KMS-11 (cell line): ENCODE measurements around the gene STX3.
A peak's percentile ranks its signal among the peaks of the same experiment; 100 is the strongest.

Experiments
- H2AFZ ChIP-seq: fragments of 200-600 bp; sonication (generic); 2 replicates; pipeline ENCODE4 v1.6.1; 2016; ENCODE audit warnings: antibody characterized with exemption, mixed run types, low read depth
- H3K27ac ChIP-seq: fragments of 200-600 bp; sonication (generic); 2 replicates; pipeline ENCODE4 v1.6.1; 2016; ENCODE audit warnings: mild to moderate bottlenecking, mixed run types
- H3K27me3 ChIP-seq: fragments of 200-600 bp; sonication (generic); 2 replicates; pipeline ENCODE4 v1.6.1; 2017; ENCODE audit warnings: mild to moderate bottlenecking, low read depth, mixed run types, moderate library complexity; ENCODE audit not compliant: insufficient read depth
- H3K36me3 ChIP-seq: fragments of 200-600 bp; sonication (generic); 2 replicates; pipeline ENCODE4 v1.6.1; 2017; ENCODE audit warnings: mild to moderate bottlenecking, mixed run types; ENCODE audit not compliant: insufficient read depth
- H3K4me1 ChIP-seq: fragments of 200-600 bp; sonication (generic); 2 replicates; pipeline ENCODE4 v1.6.1; 2016; ENCODE audit warnings: mild to moderate bottlenecking, low read depth, mixed run types; ENCODE audit not compliant: poor library complexity, severe bottlenecking
- H3K4me2 ChIP-seq: fragments of 200-600 bp; sonication (generic); 2 replicates; pipeline ENCODE4 v1.7.0; 2016; ENCODE audit warnings: mild to moderate bottlenecking, mixed run types
- H3K4me3 ChIP-seq: fragments of 200-600 bp; sonication (generic); IDR thresholded peaks from 2 replicates; pipeline ENCODE4 v1.6.1; 2017; ENCODE audit warnings: low read depth, low read length, mixed read lengths; ENCODE audit not compliant: insufficient read depth
- H3K79me2 ChIP-seq: fragments of 200-600 bp; sonication (generic); 2 replicates; pipeline ENCODE4 v1.6.1; 2016; ENCODE audit warnings: low read depth, mixed run types; ENCODE audit not compliant: insufficient read depth
- H3K9ac ChIP-seq: fragments of 200-600 bp; sonication (generic); 2 replicates; pipeline ENCODE4 v1.6.1; 2016; ENCODE audit warnings: mild to moderate bottlenecking, mixed run types
- H4K20me1 ChIP-seq: fragments of 200-600 bp; sonication (generic); 2 replicates; pipeline ENCODE4 v1.6.1; 2016; ENCODE audit warnings: mild to moderate bottlenecking, mixed run types; ENCODE audit not compliant: insufficient read depth
- CTCF ChIP-seq: fragments of 200-600 bp; sonication (generic); conservative IDR thresholded peaks from 2 replicates; pipeline ENCODE4 v1.6.1; 2017; ENCODE audit warnings: low read depth, mild to moderate bottlenecking, antibody characterized with exemption, low read length, moderate library complexity, mixed read lengths

Gene STX3

GRCh38 chr11:59800390-59801025 lies 45.3 kb downstream of the STX3 start:
- Histone ChIP-seq H3K4me2 (no peak overlapping the region), H3K4me1 (peaks cover 11% of the 10 kb centered on the region), H3K79me2 (no peaks in the 10 kb centered on the region), H4K20me1 (no peaks in the 10 kb centered on the region), H3K9ac (no peak overlapping the region), H2AFZ (no peak overlapping the region), H3K27me3 (no peaks in the 10 kb centered on the region), H3K4me3 (no peak overlapping the region), H3K36me3 (no peaks in the 10 kb centered on the region), H3K27ac (no peak overlapping the region)
- no peak for TF ChIP-seq CTCF

- no peak for TF ChIP-seq CTCF
- Histone ChIP-seq H4K20me1 (no peaks in the 10 kb centered on the region), H3K4me1 (peaks cover 11% of the 10 kb centered on the region), H3K36me3 (no peaks in the 10 kb centered on the region), H3K27ac (no peak overlapping the region), H3K79me2 (no peaks in the 10 kb centered on the region), H3K4me3 (no peak overlapping the region), H3K9ac (no peak overlapping the region), H3K27me3 (no peaks in the 10 kb centered on the region), H2AFZ (no peak overlapping the region), H3K4me2 (no peak overlapping the region)
These were observed 46.1 kb downstream of the STX3 start for GRCh38 chr11:59801160-59801706.

- Histone ChIP-seq H3K4me1 (peaks cover 11% of the 10 kb centered on the region), H3K27ac (no peak overlapping the region), H3K4me2 (no peak overlapping the region), H3K36me3 (peaks cover 6% of the 10 kb centered on the region; the same call in 1 of the 2 replicates), H3K27me3 (no peaks in the 10 kb centered on the region), H3K79me2 (no peaks in the 10 kb centered on the region), H3K4me3 (no peak overlapping the region), H3K9ac (no peak overlapping the region), H2AFZ (no peak overlapping the region), H4K20me1 (no peaks in the 10 kb centered on the region)
- TF ChIP-seq CTCF = no peak
These were observed 46.9 kb downstream of the STX3 start for GRCh38 chr11:59801981-59802638.

GRCh38 chr11:59802639-59803176 lies 47.5 kb downstream of the STX3 start:
- peak; percentile 58 for TF ChIP-seq CTCF
- Histone ChIP-seq H3K4me1 (peaks cover 11% of the 10 kb centered on the region), H4K20me1 (no peaks in the 10 kb centered on the region), H3K4me3 (no peak overlapping the region), H3K27me3 (no peaks in the 10 kb centered on the region), H3K9ac (no peak overlapping the region), H3K79me2 (no peaks in the 10 kb centered on the region), H3K27ac (no peak overlapping the region), H3K4me2 (no peak overlapping the region), H3K36me3 (peaks cover 6% of the 10 kb centered on the region; the same call in 1 of the 2 replicates), H2AFZ (no peak overlapping the region)
